ENCODE results near the gene CAMK2N2. TPM values are rescaled to one million over a fixed set of nuclear protein-coding genes. Genes with fewer than 3 reads are reported as not detected.

CAMK2N2 gene
- total and polyA plus RNA-seq, 9 of the 15 experiments (the other 6 are each of a cell fraction or from before 2014, with no cell fraction given), result 0.08 to 0.22 (median 0.11) TPM; not detected in 5

GRCh38 chr3:184298759-184299487 lies 37.6 kb upstream of the CAMK2N2 start, which contains the start of gene PSMD2 (continued):
- TF ChIP-seq, protein P1, sequence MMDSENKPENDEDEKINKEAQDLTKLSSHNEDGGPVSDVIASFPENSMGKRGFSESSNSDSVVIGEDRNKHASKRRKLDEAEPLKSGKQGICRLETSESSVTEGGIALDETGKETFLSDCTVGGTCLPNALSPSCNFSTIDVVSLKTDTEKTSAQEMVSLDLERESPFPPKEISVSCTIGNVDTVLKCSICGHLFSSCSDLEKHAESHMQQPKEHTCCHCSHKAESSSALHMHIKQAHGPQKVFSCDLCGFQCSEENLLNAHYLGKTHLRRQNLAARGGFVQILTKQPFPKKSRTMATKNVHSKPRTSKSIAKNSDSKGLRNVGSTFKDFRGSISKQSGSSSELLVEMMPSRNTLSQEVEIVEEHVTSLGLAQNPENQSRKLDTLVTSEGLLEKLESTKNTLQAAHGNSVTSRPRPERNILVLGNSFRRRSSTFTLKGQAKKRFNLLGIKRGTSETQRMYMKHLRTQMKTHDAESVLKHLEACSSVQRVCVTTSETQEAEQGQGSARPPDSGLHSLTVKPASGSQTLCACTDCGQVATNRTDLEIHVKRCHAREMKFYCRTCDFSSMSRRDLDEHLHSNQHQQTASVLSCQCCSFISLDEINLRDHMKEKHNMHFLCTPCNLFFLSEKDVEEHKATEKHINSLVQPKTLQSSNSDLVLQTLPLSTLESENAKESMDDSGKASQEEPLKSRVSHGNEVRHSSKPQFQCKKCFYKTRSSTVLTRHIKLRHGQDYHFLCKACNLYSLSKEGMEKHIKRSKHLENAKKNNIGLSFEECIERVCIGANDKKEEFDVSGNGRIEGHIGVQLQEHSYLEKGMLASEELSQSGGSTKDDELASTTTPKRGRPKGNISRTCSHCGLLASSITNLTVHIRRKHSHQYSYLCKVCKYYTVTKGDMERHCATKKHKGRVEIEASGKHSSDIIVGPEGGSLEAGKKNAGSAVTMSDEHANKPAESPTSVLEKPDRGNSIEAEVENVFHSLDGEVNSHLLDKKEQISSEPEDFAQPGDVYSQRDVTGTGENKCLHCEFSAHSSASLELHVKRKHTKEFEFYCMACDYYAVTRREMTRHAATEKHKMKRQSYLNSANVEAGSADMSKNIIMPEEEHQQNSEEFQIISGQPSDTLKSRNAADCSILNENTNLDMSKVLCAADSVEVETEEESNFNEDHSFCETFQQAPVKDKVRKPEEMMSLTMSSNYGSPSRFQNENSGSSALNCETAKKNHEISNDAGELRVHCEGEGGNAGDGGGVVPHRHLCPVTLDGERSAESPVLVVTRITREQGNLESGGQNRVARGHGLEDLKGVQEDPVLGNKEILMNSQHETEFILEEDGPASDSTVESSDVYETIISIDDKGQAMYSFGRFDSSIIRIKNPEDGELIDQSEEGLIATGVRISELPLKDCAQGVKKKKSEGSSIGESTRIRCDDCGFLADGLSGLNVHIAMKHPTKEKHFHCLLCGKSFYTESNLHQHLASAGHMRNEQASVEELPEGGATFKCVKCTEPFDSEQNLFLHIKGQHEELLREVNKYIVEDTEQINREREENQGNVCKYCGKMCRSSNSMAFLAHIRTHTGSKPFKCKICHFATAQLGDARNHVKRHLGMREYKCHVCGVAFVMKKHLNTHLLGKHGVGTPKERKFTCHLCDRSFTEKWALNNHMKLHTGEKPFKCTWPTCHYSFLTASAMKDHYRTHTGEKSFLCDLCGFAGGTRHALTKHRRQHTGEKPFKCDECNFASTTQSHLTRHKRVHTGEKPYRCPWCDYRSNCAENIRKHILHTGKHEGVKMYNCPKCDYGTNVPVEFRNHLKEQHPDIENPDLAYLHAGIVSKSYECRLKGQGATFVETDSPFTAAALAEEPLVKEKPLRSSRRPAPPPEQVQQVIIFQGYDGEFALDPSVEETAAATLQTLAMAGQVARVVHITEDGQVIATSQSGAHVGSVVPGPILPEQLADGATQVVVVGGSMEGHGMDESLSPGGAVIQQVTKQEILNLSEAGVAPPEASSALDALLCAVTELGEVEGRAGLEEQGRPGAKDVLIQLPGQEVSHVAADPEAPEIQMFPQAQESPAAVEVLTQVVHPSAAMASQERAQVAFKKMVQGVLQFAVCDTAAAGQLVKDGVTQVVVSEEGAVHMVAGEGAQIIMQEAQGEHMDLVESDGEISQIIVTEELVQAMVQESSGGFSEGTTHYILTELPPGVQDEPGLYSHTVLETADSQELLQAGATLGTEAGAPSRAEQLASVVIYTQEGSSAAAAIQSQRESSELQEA (IDR thresholded peaks at IDR 0.05; ENCODE audit: low read depth), result no peak
- TF ChIP-seq HIVEP1 (CRISPR knock-in tag; IDR thresholded peaks at IDR 0.05), result no peak
- no peak for TF ChIP-seq SMAD1 (IDR thresholded peaks at IDR 0.05; ENCODE audit: low read depth, low read length, partially characterized antibody)
- TF ChIP-seq ZBTB12 (CRISPR knock-in tag; IDR thresholded peaks at IDR 0.05), result no peak
- no peak for TF ChIP-seq SPI1 (IDR thresholded peaks at IDR 0.05; ENCODE audit: borderline replicate concordance, low read depth, low read length)
- peak; percentile 73 to 87 for TF ChIP-seq MAZ (CRISPR knock-in tag; conservative IDR thresholded peaks at IDR 0.05 in 1 of 2, IDR thresholded peaks at IDR 0.05 in 1 of 2)
- no peak for TF ChIP-seq PHB2 (IDR thresholded peaks at IDR 0.05; ENCODE audit: low read depth)
- TF ChIP-seq ATF7 (IDR thresholded peaks at IDR 0.05), result peak; percentile 59
- no peak for TF ChIP-seq KLF1 (tag; IDR thresholded peaks at IDR 0.05)
- TF ChIP-seq, protein P2, sequence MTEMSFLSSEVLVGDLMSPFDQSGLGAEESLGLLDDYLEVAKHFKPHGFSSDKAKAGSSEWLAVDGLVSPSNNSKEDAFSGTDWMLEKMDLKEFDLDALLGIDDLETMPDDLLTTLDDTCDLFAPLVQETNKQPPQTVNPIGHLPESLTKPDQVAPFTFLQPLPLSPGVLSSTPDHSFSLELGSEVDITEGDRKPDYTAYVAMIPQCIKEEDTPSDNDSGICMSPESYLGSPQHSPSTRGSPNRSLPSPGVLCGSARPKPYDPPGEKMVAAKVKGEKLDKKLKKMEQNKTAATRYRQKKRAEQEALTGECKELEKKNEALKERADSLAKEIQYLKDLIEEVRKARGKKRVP (CRISPR knock-in tag; IDR thresholded peaks at IDR 0.05), result no peak
- no peak for TF ChIP-seq NFYB (IDR thresholded peaks at IDR 0.05; ENCODE audit: extremely low read depth, insufficient read length)
- no peak for TF ChIP-seq ILF3 (IDR thresholded peaks at IDR 0.05; ENCODE audit: borderline replicate concordance)
- TF ChIP-seq CBFA2T2 (conservative IDR thresholded peaks at IDR 0.05), result no peak
- 0 out of 2 replicates have a peak, but pooled peaks have one; percentile 83 for TF ChIP-seq LCOR (CRISPR knock-in tag; IDR thresholded peaks at IDR 0.05)
- TF ChIP-seq U2AF1 (optimal IDR thresholded peaks at IDR 0.05; ENCODE audit: low read depth, low read length), result no peak
- TF ChIP-seq TAF9B (IDR thresholded peaks at IDR 0.05; ENCODE audit: partially characterized antibody), result peak; percentile 77
- TF ChIP-seq NR3C1 (CRISPR knock-in tag; IDR thresholded peaks at IDR 0.05), result no peak
- no peak for TF ChIP-seq PRPF4 (IDR thresholded peaks at IDR 0.05; ENCODE audit: insufficient read depth, low read depth, low read length, poor library complexity, severe bottlenecking)

Measured in K562 (cell line).